Endometrium (tissue), 2 donors: Measurements from ENCODE around the gene PLBD2.

ENCODE experiments used
- FAIRE-seq: peaks from 2 replicates; lab custom pipeline; 2012; peaks lifted over from hg19 to GRCh38; lab: Jason Lieb, UNC
- donor health status: control.
- donor health status: control.

Gene PLBD2

GRCh38 chr12:113418213-113418879 lies 60.0 kb downstream of the PLBD2 start:
- FAIRE-seq = no peak

GRCh38 chr12:113420996-113421595 lies 62.7 kb downstream of the PLBD2 start:
- no peak for FAIRE-seq

- no peak for FAIRE-seq
Observed at GRCh38 chr12:113422030-113422885, 63.9 kb downstream of the PLBD2 start, which contains the start of gene SDSL. TSS of gene SDSL (plus strand) at chr12:113422380. CDS start at chr12:113427983, 5,603 bp downstream.

GRCh38 chr12:113422886-113423669 lies 64.7 kb downstream of the PLBD2 start:
- FAIRE-seq = no peak

GRCh38 chr12:113424456-113424855 lies 66.1 kb downstream of the PLBD2 start:
- no peak for FAIRE-seq

- no peak for FAIRE-seq
Observed at GRCh38 chr12:113424915-113425823, 66.8 kb downstream of the PLBD2 start.

GRCh38 chr12:113425960-113426453 lies 67.6 kb downstream of the PLBD2 start:
- no peak for FAIRE-seq

GRCh38 chr12:113427882-113428281 lies 69.5 kb downstream of the PLBD2 start:
- no peak for FAIRE-seq

GRCh38 chr12:113428482-113428881 lies 70.1 kb downstream of the PLBD2 start:
- FAIRE-seq = no peak

- FAIRE-seq = no peak
Observed at GRCh38 chr12:113432986-113433385, 74.6 kb downstream of the PLBD2 start.

- no peak for FAIRE-seq
Observed at GRCh38 chr12:113435367-113435766, 77.0 kb downstream of the PLBD2 start.

- FAIRE-seq = no peak
Observed at GRCh38 chr12:113436586-113436985, 78.2 kb downstream of the PLBD2 start.

- FAIRE-seq = no peak
Observed at GRCh38 chr12:113436993-113437728, 78.8 kb downstream of the PLBD2 start.

- no peak for FAIRE-seq
Observed at GRCh38 chr12:113437729-113438100, 79.3 kb downstream of the PLBD2 start.

- no peak for FAIRE-seq
Observed at GRCh38 chr12:113438523-113439300, 80.3 kb downstream of the PLBD2 start.

GRCh38 chr12:113439301-113439597 lies 80.9 kb downstream of the PLBD2 start:
- FAIRE-seq = no peak

GRCh38 chr12:113439606-113440030 lies 81.2 kb downstream of the PLBD2 start:
- FAIRE-seq = no peak

- FAIRE-seq = no peak
Observed at GRCh38 chr12:113440336-113440735, 81.9 kb downstream of the PLBD2 start.
